ENCODE data around the gene CDC42BPA. TPM values are rescaled to one million over a fixed set of nuclear protein-coding genes. Genes with fewer than 3 reads are reported as not detected.

The CDC42BPA gene
- total and polyA plus RNA-seq, 2 of the 13 experiments (the other 11 are each of a cell fraction or from before 2014, with no cell fraction given): 6.5 to 16.0 TPM

GRCh38 chr1:227190321-227190720 lies 128.0 kb downstream of the CDC42BPA start (continued):
- TF ChIP-seq TFDP1 (CRISPR knock-in tag; IDR thresholded peaks at IDR 0.05; ENCODE audit: borderline replicate concordance) (no peak), PHF21A (CRISPR knock-in tag; IDR thresholded peaks at IDR 0.05) (no peak), ZFP90 (CRISPR knock-in tag; IDR thresholded peaks at IDR 0.05; ENCODE audit: borderline replicate concordance) (no peak), TBL1XR1 (IDR thresholded peaks at IDR 0.05; ENCODE audit: borderline replicate concordance, low read length, partially characterized antibody) (no peak), ATF7 (IDR thresholded peaks at IDR 0.05) (no peak), ATF7 (CRISPR knock-in tag; IDR thresholded peaks at IDR 0.05) (no peak), ZNF263 (CRISPR knock-in tag; IDR thresholded peaks at IDR 0.05) (no peak), DBP (CRISPR knock-in tag; IDR thresholded peaks at IDR 0.05; ENCODE audit: not compliant biosample characterization) (no peak), MEF2D (CRISPR knock-in tag; IDR thresholded peaks at IDR 0.05) (no peak), ZNF782 (CRISPR knock-in tag; IDR thresholded peaks at IDR 0.05; ENCODE audit: borderline replicate concordance) (no peak), ARNTL (CRISPR knock-in tag; IDR thresholded peaks at IDR 0.05) (no peak), PITX1 (CRISPR knock-in tag; IDR thresholded peaks at IDR 0.05) (no peak), ELF4 (CRISPR knock-in tag; IDR thresholded peaks at IDR 0.05; ENCODE audit: borderline replicate concordance) (no peak)

DNA sequence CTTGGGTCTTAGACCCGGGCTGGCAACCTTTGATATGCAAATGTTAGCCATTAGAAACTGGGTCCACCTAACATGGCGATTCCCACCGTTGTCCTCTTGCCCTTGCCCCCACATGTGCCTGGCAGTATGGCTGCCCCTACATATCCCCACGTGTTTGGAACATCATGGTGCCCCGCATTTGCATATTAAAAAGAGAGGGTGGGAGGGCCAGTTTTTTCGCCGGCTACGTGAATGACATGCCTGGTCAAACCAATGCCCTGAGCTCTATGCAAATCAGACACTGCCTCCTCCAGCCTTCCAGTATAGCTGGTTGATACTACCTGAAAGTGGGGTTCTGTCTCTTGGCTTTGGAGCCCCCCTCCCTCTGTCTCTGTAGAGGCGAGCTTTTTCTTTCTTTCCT lies 133.0 kb downstream of the CDC42BPA start:
- no peak for ATAC-seq
- in situ Hi-C loops (cut with HindIII; ENCODE audit: extremely low pct_ligation_motif_present, low pct_unique_long_range_greater_than_20kb) (no loop called here), intact Hi-C loops (cut with micrococcal nuclease; ENCODE audit: unreplicated experiment) (no loop called here)
- no peak for TF ChIP-seq HMG20B (CRISPR knock-in tag; conservative IDR thresholded peaks at IDR 0.05)
- TF ChIP-seq ZNF30 (CRISPR knock-in tag; IDR thresholded peaks at IDR 0.05): no peak
- no peak for TF ChIP-seq ATF7-NPFF (CRISPR knock-in tag; IDR thresholded peaks at IDR 0.05; ENCODE audit: low read depth)
- TF ChIP-seq ZNF770 (CRISPR knock-in tag; IDR thresholded peaks at IDR 0.05): no peak
- no peak for TF ChIP-seq CSRNP2 (CRISPR knock-in tag; conservative IDR thresholded peaks at IDR 0.05; ENCODE audit: low read depth)
- TF ChIP-seq ZNF124 (CRISPR knock-in tag; IDR thresholded peaks at IDR 0.05): no peak
- no peak for TF ChIP-seq SAP130 (CRISPR knock-in tag; IDR thresholded peaks at IDR 0.05; ENCODE audit: low read depth)

More for the DNA sequence above, 133.0 kb downstream of the CDC42BPA start:
- BruUV-seq (replicated peaks): no TSS peak
- 89% methylated on average over 9 of the region's 9 CpGs for WGBS (ENCODE audit: low lambda C conversion rate)
- Histone ChIP-seq H3K27ac (ENCODE audit: extremely low read length, insufficient read depth, low read length) (no peak overlapping the region), H3K9me3 (ENCODE audit: low read length) (no peaks in the 10 kb centered on the region), H3K4me3 (replicated peaks in 1 of 3; ENCODE audit: insufficient read depth in 1 of 3, low read depth in 2 of 3, low read length in 3 of 3) (no peak overlapping the region), H3K36me3 (replicated peaks in 1 of 2; ENCODE audit: control insufficient read depth in 1 of 2, insufficient read depth in 2 of 2, low read length in 2 of 2) (no peaks in the 10 kb centered on the region; a peak in 1 of 5 replicates), H3K4me1 (ENCODE audit: insufficient read depth, low read length) (peaks cover 13% of the 10 kb centered on the region), H3K27me3 (ENCODE audit: control insufficient read depth in 1 of 2, insufficient read depth in 2 of 2, low read length in 2 of 2) (no peaks in the 10 kb centered on the region; a peak in 1 of 5 replicates), H2AFZ (ENCODE audit: low read length) (no peak overlapping the region), H3K9ac (ENCODE audit: insufficient read depth, low read depth, low read length) (no peak overlapping the region), H3K4me2 (ENCODE audit: low read depth, low read length) (no peak overlapping the region), H4K20me1 (ENCODE audit: insufficient read depth, low read length) (no peaks in the 10 kb centered on the region), H3K79me2 (ENCODE audit: insufficient read depth, low read length) (no peaks in the 10 kb centered on the region)
- POLR2A ChIA-PET: no interaction called here
- CTCF ChIA-PET (ENCODE audit: low intra/inter-chr PET ratio, low total read pairs): no interaction called here
- no peak for DNase-seq (ENCODE audit: low spot score)
- FAIRE-seq: no peak
